ENCODE data around the gene GARIN1A.

Gene GARIN1A

GRCh38 chr7:128714701-128715495 lies 42.8 kb downstream of the GARIN1A start:
- DNase-seq (ENCODE audit: low read depth in 2 of 2) = no peak

- no peak for DNase-seq (ENCODE audit: low read depth in 2 of 2)
These were observed 47.0 kb downstream of the GARIN1A start for GRCh38 chr7:128718967-128719642.

- no peak for DNase-seq (ENCODE audit: low read depth in 2 of 2)
These were observed 49.3 kb downstream of the GARIN1A start for GRCh38 chr7:128721376-128721775.

Data from stimulated activated CD4-positive, alpha-beta T cell treated with anti-CD3 and anti-CD28 coated beads, Interleukin-15, amount 100 ng/mL, for 48 hours (primary cell).